ENCODE measurements around the gene COL27A1.

GRCh38 chr9:114336699-114337395, 181.5 kb downstream of the COL27A1 start:
- no peak for TF ChIP-seq CTCF (IDR thresholded peaks at IDR 0.05; ENCODE audit: low read length)
- TF ChIP-seq EZH2 (IDR thresholded peaks at IDR 0.05; ENCODE audit: borderline replicate concordance, low read length), result no peak

All from OCI-LY1 (cell line).